HUES64 (cell line): Measurements from ENCODE around the gene PSMA5. TPM values are rescaled to one million over a fixed set of nuclear protein-coding genes. Genes with fewer than 3 reads are reported as not detected.
"Not testable (repeated sequence)": the region's sequence is repeated elsewhere in the genome, so short reads cannot be mapped to it uniquely, and the experiment has no call there.

Experiments
- H3K27ac ChIP-seq: 2 replicates; pipeline ENCODE4 v1.7.0; 2013; ENCODE audit warnings: low read depth, low read length, inconsistent platforms
- H3K27me3 ChIP-seq: 2 replicates; pipeline ENCODE4 v1.6.1; 2013; ENCODE audit warnings: mild to moderate bottlenecking, low read length; ENCODE audit not compliant: insufficient read depth
- H3K36me3 ChIP-seq: 2 replicates; pipeline ENCODE4 v1.6.1; 2013; ENCODE audit warnings: mild to moderate bottlenecking, low read length; ENCODE audit not compliant: insufficient read depth
- H3K4me1 ChIP-seq: 2 replicates; pipeline ENCODE4 v1.6.1; 2013; ENCODE audit warnings: mild to moderate bottlenecking, low read length, moderate library complexity; ENCODE audit not compliant: insufficient read depth
- H3K4me3 ChIP-seq: 2 replicates; pipeline ENCODE4 v1.5.1; 2013; ENCODE audit warnings: mild to moderate bottlenecking, low read length, moderate library complexity
- H3K9ac ChIP-seq: 2 replicates; pipeline ENCODE4 v1.6.1; 2013; ENCODE audit warnings: mild to moderate bottlenecking, low read depth, low read length
- H3K9me3 ChIP-seq: 2 replicates; pipeline ENCODE4 v1.6.1; 2013; ENCODE audit warnings: low read depth, low read length; ENCODE audit not compliant: insufficient read depth
- WGBS: fragments of 150-250, 120-280 bp; methylation state at CpG from one replicate; pipeline ENCODE4 v1.1.7; 2013; ENCODE audit warnings: missing lambda C conversion rate; 5-methylcytosine and 5-hydroxymethylcytosine counted together
- polyA plus RNA-seq, 2 experiments: library from polyadenylated mRNA; stranded (reverse); fragments of 50-300 nt; gene quantifications; one replicate each; pipeline ENCODE4 v1.2.3, GENCODE V29; 2013

The PSMA5 gene
- 91.5 TPM for polyA plus RNA-seq (2013, experiment 1 of 2)
- polyA plus RNA-seq (2013, experiment 2 of 2), result 85.1 TPM

- H3K9me3 ChIP-seq, result no peaks in the 10 kb centered on the region
- WGBS, result under 1% methylated on average over 50 of the region's 50 CpGs
- peaks cover 14% of the 10 kb centered on the region; the same call in 1 of the 2 replicates for H3K4me1 ChIP-seq
- H3K27ac ChIP-seq, result peak within 1 kb of the TSS; percentile 85
- H3K27me3 ChIP-seq, result no peaks in the 10 kb centered on the region
- H3K36me3 ChIP-seq, result peaks cover 14% of the 10 kb centered on the region
- H3K4me3 ChIP-seq, result peak within 1 kb of the TSS; percentile 98
- H3K9ac ChIP-seq, result peak within 1 kb of the TSS; percentile 88
Measured at GRCh38 chr1:109426281-109427170, at the start of gene PSMA5. Gene PSMA5 (minus strand): TSS chr1:109426448. CDS start chr1:109426330, 118 bp downstream.

- Histone ChIP-seq H3K27me3 (peaks cover 16% of the 10 kb centered on the region; the same call in 1 of the 2 replicates), H3K4me3 (no peak overlapping the region)
- WGBS, result 84% methylated on average over 9 of the region's 9 CpGs
Measured at GRCh38 chr1:109475261-109475660, 49.0 kb upstream of the PSMA5 start.

GRCh38 chr1:109474697-109475096, 48.4 kb upstream of the PSMA5 start:
- Histone ChIP-seq H3K27ac (no peak overlapping the region), H3K36me3 (no peaks in the 10 kb centered on the region), H3K9me3 (no peaks in the 10 kb centered on the region), H3K4me3 (no peak overlapping the region), H3K9ac (no peak overlapping the region), H3K27me3 (peaks cover 18% of the 10 kb centered on the region; the same call in 1 of the 2 replicates), H3K4me1 (no peaks in the 10 kb centered on the region)
- 85% methylated on average over 1 of the region's 1 CpG for WGBS

More at GRCh38 chr1:109475261-109475660, 49.0 kb upstream of the PSMA5 start:
- Histone ChIP-seq H3K4me1 (no peaks in the 10 kb centered on the region), H3K9ac (no peak overlapping the region), H3K9me3 (no peaks in the 10 kb centered on the region), H3K36me3 (no peaks in the 10 kb centered on the region), H3K27ac (no peak overlapping the region)

GRCh38 chr1:109473284-109474057, 47.2 kb upstream of the PSMA5 start:
- not testable (repeated sequence) for H3K36me3 ChIP-seq, H3K4me1 ChIP-seq, H3K4me3 ChIP-seq, H3K27ac ChIP-seq, H3K9me3 ChIP-seq, H3K9ac ChIP-seq
- WGBS, result 93% methylated on average over 12 of the region's 12 CpGs
- peaks cover 23% of the 10 kb centered on the region for H3K27me3 ChIP-seq

DNA sequence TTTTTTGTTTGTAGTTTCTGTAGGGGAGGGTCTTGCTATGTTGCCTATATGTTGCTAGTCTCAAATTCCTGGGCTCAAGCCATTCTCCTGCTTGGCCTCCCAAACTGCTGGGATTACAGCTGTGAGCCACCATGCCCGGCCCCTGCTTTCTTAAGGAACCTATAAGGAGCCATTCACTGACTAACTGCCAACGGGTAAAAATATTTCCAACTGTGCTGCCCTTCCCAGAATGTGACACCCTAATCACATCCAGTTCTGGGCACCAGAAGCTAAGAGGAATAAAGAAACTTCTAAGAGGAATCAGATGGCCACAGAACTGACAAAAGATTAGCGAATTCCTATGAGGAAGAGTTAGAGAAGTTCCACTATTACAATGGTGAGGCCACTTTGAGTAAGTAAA, 46.5 kb upstream of the PSMA5 start:
- WGBS, result 70% methylated on average over 3 of the region's 3 CpGs
- peaks cover 28% of the 10 kb centered on the region for H3K27me3 ChIP-seq
- H3K9ac ChIP-seq, result no peak overlapping the region
- no peaks in the 10 kb centered on the region for H3K9me3 ChIP-seq
- peaks cover 14% of the 10 kb centered on the region; the same call in 1 of the 2 replicates for H3K4me1 ChIP-seq
- H3K4me3 ChIP-seq, result no peak overlapping the region
- no peaks in the 10 kb centered on the region for H3K36me3 ChIP-seq
- no peak overlapping the region for H3K27ac ChIP-seq

GRCh38 chr1:109470245-109470644, 44.0 kb upstream of the PSMA5 start:
- Histone ChIP-seq H3K27ac (no peak overlapping the region), H3K4me1 (peaks cover 15% of the 10 kb centered on the region; the same call in 1 of the 2 replicates), H3K9ac (no peak overlapping the region), H3K9me3 (no peaks in the 10 kb centered on the region), H3K27me3 (peaks cover 47% of the 10 kb centered on the region), H3K4me3 (no peak overlapping the region), H3K36me3 (no peaks in the 10 kb centered on the region)
- 82% methylated on average over 6 of the region's 6 CpGs for WGBS

- no peak overlapping the region; the same call in 1 of the 2 replicates for H3K4me3 ChIP-seq
- H3K9me3 ChIP-seq, result no peaks in the 10 kb centered on the region
- 17% methylated on average over 2 of the region's 2 CpGs for WGBS
- no peaks in the 10 kb centered on the region for H3K36me3 ChIP-seq
- H3K27me3 ChIP-seq, result peaks cover 61% of the 10 kb centered on the region
- no peak overlapping the region for H3K27ac ChIP-seq
- no peak overlapping the region for H3K9ac ChIP-seq
- H3K4me1 ChIP-seq, result peaks cover 15% of the 10 kb centered on the region; the same call in 1 of the 2 replicates
Measured at GRCh38 chr1:109468903-109469302, 42.7 kb upstream of the PSMA5 start.

GRCh38 chr1:109468061-109468460, 41.8 kb upstream of the PSMA5 start:
- Histone ChIP-seq H3K27me3 (peaks cover 69% of the 10 kb centered on the region), H3K4me3 (no peak overlapping the region), H3K4me1 (peaks cover 15% of the 10 kb centered on the region; the same call in 1 of the 2 replicates), H3K9ac (no peak overlapping the region), H3K9me3 (no peaks in the 10 kb centered on the region), H3K27ac (no peak overlapping the region), H3K36me3 (no peaks in the 10 kb centered on the region)
- WGBS, result 84% methylated on average over 1 of the region's 1 CpG

DNA sequence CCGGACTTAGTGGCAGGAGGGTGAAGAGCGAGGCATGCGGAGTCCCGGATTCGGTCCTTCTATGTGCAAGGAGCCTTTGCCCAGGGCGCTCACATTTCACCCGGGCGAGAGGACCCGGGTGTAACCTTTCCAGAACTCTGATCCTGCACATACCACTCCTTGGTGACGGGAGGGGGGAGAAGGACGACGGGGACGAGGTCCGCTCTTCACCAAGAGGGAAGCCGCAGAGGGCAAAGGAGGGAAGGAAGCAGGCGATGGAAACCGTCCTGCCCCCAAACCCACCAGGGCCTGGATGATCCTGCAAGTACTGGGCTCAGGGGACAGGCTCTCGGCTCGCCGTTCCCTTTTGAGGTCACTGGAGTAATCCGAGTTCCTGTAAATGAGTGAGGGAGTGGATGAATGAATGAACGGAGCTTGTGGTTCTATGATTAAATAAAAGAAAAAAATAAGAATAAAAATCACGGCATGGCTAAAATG, 41.1 kb upstream of the PSMA5 start:
- Histone ChIP-seq H3K36me3 (no peaks in the 10 kb centered on the region), H3K4me1 (peaks cover 15% of the 10 kb centered on the region; the same call in 1 of the 2 replicates), H3K27me3 (peaks cover 76% of the 10 kb centered on the region), H3K9ac (no peak overlapping the region), H3K4me3 (peak overlapping the region; percentile 57), H3K9me3 (no peaks in the 10 kb centered on the region), H3K27ac (no peak overlapping the region)
- WGBS, result 12% methylated on average over 22 of the region's 23 CpGs

DNA sequence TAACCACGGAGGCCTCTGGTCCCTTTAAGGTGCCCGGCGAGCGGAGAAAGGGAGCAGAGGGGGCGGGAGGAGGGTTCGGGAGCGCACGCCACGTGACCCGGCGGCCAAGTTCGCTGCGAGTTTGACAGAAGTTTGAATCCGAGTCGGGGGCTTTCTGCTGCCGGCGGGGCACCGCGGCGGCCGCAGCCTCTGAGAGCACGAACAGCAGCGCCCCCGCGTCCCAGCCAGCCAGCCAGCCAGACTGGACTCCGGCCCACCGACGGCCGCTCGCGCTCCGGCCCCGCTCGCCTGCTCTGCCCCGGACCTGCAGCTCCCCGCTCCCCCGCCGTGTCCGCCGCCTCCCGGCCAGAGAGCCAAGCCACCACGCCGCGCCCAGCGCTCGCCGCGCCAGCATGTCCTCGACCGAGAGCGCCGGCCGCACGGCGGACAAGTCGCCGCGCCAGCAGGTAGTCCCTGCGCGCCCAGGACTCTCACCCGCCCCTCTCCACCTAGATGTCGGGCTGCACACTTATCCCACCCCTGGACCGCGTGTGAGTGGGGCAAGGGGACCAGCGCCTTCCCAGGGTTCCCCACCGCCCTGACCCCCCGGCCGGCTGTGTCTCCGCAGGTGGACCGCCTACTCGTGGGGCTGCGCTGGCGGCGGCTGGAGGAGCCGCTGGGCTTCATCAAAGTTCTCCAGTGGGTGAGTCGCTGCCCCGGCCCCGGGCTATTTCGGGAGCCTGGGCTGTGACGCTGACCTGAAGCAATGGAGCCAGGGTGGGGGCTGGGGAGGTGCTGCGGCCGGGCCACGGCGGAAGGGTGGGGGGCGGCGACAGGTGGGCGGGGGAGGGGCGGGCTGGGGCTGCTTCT, 40.4 kb upstream of the PSMA5 start, which contains the start of gene SYPL2:
TSS of gene SYPL2 (plus strand) at position 95 of the 849 bp plus-strand sequence. CDS start at position 393, 298 bp downstream.
- H3K27me3 ChIP-seq, result peaks cover 76% of the 10 kb centered on the region
- H3K27ac ChIP-seq, result no peak within 1 kb of the TSS
- H3K4me3 ChIP-seq, result peak within 1 kb of the TSS; percentile 57
- H3K36me3 ChIP-seq, result no peaks in the 10 kb centered on the region
- WGBS, result under 1% methylated on average over 82 of the region's 88 CpGs
- H3K9ac ChIP-seq, result peak within 1 kb of the TSS; percentile 9; the same call in 1 of the 2 replicates
- H3K4me1 ChIP-seq, result peaks cover 15% of the 10 kb centered on the region; the same call in 1 of the 2 replicates
- no peaks in the 10 kb centered on the region for H3K9me3 ChIP-seq
